Endothelial cell (in vitro differentiated cells): ENCODE results near the gene GPR83. TPM values are rescaled to one million over a fixed set of nuclear protein-coding genes. Genes with fewer than 3 reads are reported as not detected.
"Not testable (repeated sequence)": the region's sequence is repeated elsewhere in the genome, so short reads cannot be mapped to it uniquely, and the experiment has no call there.

Experiments used
- DNase-seq: peaks from one replicate; pipeline ENCODE4 v3.0.0; 2021; ENCODE audit warnings: low spot score
- H3K27ac Mint-ChIP-seq: one replicate; pipeline ENCODE4 v1.8.0; 2021; ENCODE audit warnings: mixed read lengths, inconsistent platforms; ENCODE audit not compliant: unreplicated experiment
- H3K27me3 Mint-ChIP-seq: one replicate; pipeline ENCODE4 v1.8.0; 2021; ENCODE audit warnings: mild to moderate bottlenecking, moderate library complexity, mixed read lengths, inconsistent platforms; ENCODE audit not compliant: unreplicated experiment
- H3K36me3 Mint-ChIP-seq: one replicate; pipeline ENCODE4 v1.8.0; 2021; ENCODE audit warnings: mild to moderate bottlenecking, low read depth, mixed read lengths, inconsistent platforms; ENCODE audit not compliant: unreplicated experiment
- H3K4me1 Mint-ChIP-seq: one replicate; pipeline ENCODE4 v1.8.0; 2021; ENCODE audit warnings: mild to moderate bottlenecking, mixed read lengths, inconsistent platforms; ENCODE audit not compliant: unreplicated experiment
- H3K4me3 Mint-ChIP-seq: one replicate; pipeline ENCODE4 v1.8.0; 2021; ENCODE audit warnings: mild to moderate bottlenecking, mixed read lengths, inconsistent platforms; ENCODE audit not compliant: unreplicated experiment
- H3K9me3 Mint-ChIP-seq: one replicate; pipeline ENCODE4 v1.8.0; 2021; ENCODE audit warnings: mixed read lengths, inconsistent platforms; ENCODE audit not compliant: unreplicated experiment
- CTCF ChIP-seq: fragments of 200-600 bp; sonication (generic); IDR thresholded peaks from one replicate; pipeline ENCODE4 v1.5.0; 2021; ENCODE audit warnings: antibody characterized with exemption; ENCODE audit not compliant: unreplicated experiment
- total RNA-seq: library from RNA; stranded (reverse); fragmentation: NEBNext Ultra II Directional; extraction: Animal tissue kit (Norgen Biotek cat#: 25700); gene quantifications from one replicate; pipeline ENCODE4 v1.2.1, GENCODE V29; 2021; ENCODE audit not compliant: unreplicated experiment

GPR83 gene
- total RNA-seq, 1 donor from 2014 or later, result 0.31 TPM

GRCh38 chr11:94379613-94380012 lies 21.6 kb downstream of the GPR83 start:
- Mint-ChIP-seq H3K4me3 (no peak overlapping the region), H3K27me3 (peaks cover 3% of the 10 kb centered on the region), H3K9me3 (no peaks in the 10 kb centered on the region), H3K36me3 (no peaks in the 10 kb centered on the region), H3K4me1 (no peaks in the 10 kb centered on the region), H3K27ac (no peak overlapping the region)
- no peak for DNase-seq
- TF ChIP-seq CTCF, result no peak

GRCh38 chr11:94376841-94377240 lies 24.4 kb downstream of the GPR83 start:
- Mint-ChIP-seq H3K4me1 (no peaks in the 10 kb centered on the region), H3K9me3 (no peaks in the 10 kb centered on the region), H3K27me3 (peaks cover 3% of the 10 kb centered on the region), H3K27ac (no peak overlapping the region), H3K36me3 (no peaks in the 10 kb centered on the region), H3K4me3 (no peak overlapping the region)
- DNase-seq, result no peak
- no peak for TF ChIP-seq CTCF

GRCh38 chr11:94370576-94370975 lies 30.6 kb downstream of the GPR83 start:
- not testable (repeated sequence) for H3K4me3 Mint-ChIP-seq, DNase-seq, H3K4me1 Mint-ChIP-seq, H3K36me3 Mint-ChIP-seq, H3K9me3 Mint-ChIP-seq, H3K27ac Mint-ChIP-seq, H3K27me3 Mint-ChIP-seq

- DNase-seq, H3K27ac Mint-ChIP-seq, H3K4me3 Mint-ChIP-seq, H3K4me1 Mint-ChIP-seq, H3K27me3 Mint-ChIP-seq: not testable (repeated sequence)
- Mint-ChIP-seq H3K36me3 (peaks cover 14% of the 10 kb centered on the region), H3K9me3 (peaks cover 19% of the 10 kb centered on the region)
These were observed 50.2 kb downstream of the GPR83 start for GRCh38 chr11:94350850-94351563.

GRCh38 chr11:94346311-94346710 lies 54.9 kb downstream of the GPR83 start:
- peaks cover 21% of the 10 kb centered on the region for H3K9me3 Mint-ChIP-seq
- not testable (repeated sequence) for H3K27me3 Mint-ChIP-seq, DNase-seq, H3K4me3 Mint-ChIP-seq, H3K4me1 Mint-ChIP-seq, H3K27ac Mint-ChIP-seq
- H3K36me3 Mint-ChIP-seq, result peaks cover 14% of the 10 kb centered on the region

- Mint-ChIP-seq H3K9me3 (peaks cover 21% of the 10 kb centered on the region), H3K36me3 (peaks cover 14% of the 10 kb centered on the region), H3K4me1 (peaks cover 2% of the 10 kb centered on the region), H3K27ac (no peak overlapping the region), H3K4me3 (no peak overlapping the region), H3K27me3 (peaks cover 2% of the 10 kb centered on the region)
- no peak for TF ChIP-seq CTCF
- DNase-seq, result no peak
These were observed 57.7 kb downstream of the GPR83 start for GRCh38 chr11:94343495-94343894.
